GM21367 (cell line): Measurements from ENCODE around the gene DGUOK.
"Not testable (repeated sequence)": the region's sequence is repeated elsewhere in the genome, so short reads cannot be mapped to it uniquely, and the experiment has no call there.

Experiments
- ATAC-seq: cut with Tn5 transposase; IDR thresholded peaks from one replicate; pipeline ENCODE4 v1.9.1; 2021; ENCODE audit not compliant: unreplicated experiment

The DGUOK gene

GRCh38 chr2:73899801-73900336 is 26.8 kb upstream of the DGUOK start:
- no peak for ATAC-seq

- no peak for ATAC-seq
Measured at GRCh38 chr2:73901143-73901542, 25.5 kb upstream of the DGUOK start.

GRCh38 chr2:73902284-73902683 is 24.4 kb upstream of the DGUOK start:
- no peak for ATAC-seq

DNA sequence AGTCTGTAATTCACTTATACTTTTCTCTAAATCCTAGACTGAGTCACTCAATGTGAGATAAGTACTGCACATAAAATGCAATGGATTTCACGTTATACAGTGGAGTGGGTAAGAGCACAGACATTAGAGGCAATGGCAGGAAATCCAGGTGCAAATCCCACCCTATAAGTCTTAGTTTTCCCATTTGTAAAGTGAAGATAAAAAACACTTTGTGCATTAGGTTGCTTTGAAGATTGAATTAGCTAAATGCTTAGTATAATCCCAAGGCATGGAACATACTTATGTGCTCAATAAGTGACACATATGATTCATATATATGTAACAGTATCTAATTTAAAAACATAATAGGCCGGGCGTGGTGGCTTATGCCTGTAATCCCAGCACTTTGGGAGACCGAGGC is 23.4 kb upstream of the DGUOK start:
- no peak for ATAC-seq

DNA sequence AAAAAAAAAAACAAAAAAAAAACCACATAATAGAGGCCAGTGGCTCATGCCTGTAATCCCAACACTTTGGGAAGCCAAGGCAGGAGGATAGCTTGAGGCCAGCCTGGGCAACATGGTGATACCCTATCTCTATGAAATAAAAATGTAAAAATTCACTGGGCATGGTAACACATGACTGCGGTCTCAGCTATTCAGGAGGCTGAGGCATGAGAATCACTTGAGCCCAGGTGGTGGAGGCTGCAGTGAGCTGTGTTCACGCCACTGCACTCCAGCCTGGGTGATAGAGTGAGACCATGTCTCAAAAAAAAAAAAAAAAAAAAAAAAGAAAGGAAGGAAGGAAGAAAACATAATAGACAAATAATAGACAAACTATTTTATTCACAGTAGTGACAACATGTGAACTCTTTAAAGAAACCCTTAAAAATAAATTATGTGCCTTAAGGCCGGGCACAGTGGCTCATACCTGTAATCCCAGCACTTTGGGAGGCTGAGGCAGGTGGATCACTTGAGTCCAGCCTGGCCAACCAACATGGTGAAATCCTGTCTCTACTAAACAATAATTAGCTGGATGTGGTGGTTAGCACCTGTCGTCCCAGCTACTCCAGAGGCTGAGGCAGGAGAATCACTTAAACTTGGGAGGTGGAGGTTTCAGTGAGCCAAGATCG is 22.6 kb upstream of the DGUOK start:
- not testable (repeated sequence) for ATAC-seq

GRCh38 chr2:73904952-73905351 is 21.7 kb upstream of the DGUOK start:
- no peak for ATAC-seq

GRCh38 chr2:73906847-73907505 is 19.7 kb upstream of the DGUOK start:
- no peak for ATAC-seq

- no peak for ATAC-seq
Measured at GRCh38 chr2:73907840-73908452, 18.7 kb upstream of the DGUOK start.

DNA sequence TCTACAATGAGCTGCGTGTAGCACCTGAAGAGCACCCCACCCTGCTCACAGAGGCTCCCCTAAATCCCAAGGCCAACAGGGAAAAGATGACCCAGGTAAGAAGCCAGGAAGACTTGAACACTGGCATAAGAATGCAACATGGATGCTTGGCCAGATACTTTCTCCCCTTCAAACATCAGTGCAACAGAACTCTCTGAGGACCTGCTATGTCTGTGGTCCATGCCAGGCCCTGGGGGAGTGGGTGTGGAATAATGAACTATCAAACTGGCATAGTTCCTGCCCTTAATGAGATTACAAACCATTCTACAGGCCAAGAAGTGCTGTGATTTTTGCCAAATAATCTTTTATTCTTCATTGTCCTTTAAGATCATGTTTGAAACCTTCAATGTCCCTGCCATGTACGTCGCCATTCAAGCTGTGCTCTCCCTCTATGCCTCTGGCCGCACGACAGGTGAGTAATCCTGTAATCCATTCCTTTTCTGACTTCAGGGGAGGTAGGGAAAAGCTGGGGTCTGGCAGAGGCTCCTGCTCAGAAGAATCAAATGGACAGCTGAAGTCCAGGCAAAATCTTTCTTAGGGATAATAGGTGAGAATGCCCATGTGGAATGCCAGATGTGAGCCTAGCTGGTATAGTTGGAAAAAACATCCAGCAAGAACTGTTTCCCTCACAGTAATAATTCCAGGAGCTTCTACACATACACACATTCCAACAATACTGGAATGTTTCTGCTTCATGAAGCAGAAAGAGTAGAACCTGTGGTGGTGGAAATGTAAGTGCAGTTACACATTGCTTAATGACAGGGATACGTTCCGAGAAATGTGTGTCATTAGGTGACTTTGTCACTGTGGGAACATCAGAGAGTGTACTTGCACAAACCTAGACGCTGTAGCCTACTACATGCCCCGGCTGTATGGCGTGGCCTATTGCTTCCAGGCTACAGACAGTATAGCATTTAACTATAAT is 17.7 kb upstream of the DGUOK start:
- ATAC-seq: no peak

GRCh38 chr2:73910873-73911547 is 15.7 kb upstream of the DGUOK start:
- no peak for ATAC-seq

- ATAC-seq: no peak
Measured at GRCh38 chr2:73911548-73912208, 15.0 kb upstream of the DGUOK start.

DNA sequence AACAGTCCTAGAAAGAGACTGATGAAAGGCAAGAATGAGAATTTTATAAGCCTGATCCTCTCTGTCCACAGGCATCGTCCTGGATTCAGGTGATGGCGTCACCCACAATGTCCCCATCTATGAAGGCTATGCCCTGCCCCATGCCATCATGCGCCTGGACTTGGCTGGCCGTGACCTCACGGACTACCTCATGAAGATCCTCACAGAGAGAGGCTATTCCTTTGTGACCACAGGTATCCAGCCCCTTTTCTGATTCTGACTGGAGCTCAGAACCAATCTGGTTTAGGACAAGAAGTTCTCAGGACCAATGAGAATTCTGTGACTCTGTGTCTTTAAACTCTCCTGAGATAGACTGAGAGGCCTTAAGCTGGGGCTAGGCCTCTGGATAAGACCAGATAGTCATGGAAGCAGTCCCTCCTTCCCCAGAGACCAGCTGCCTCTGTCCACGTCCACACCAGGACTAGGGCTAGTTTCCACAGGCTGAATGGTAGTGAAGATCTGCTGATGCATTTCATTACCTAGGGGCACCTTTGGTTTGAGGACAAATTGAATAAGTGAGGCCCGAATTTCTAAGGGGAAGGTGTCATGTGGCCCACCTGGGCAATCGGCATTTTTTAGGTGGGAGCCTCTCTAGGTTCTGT is 13.1 kb upstream of the DGUOK start:
- no peak for ATAC-seq

DNA sequence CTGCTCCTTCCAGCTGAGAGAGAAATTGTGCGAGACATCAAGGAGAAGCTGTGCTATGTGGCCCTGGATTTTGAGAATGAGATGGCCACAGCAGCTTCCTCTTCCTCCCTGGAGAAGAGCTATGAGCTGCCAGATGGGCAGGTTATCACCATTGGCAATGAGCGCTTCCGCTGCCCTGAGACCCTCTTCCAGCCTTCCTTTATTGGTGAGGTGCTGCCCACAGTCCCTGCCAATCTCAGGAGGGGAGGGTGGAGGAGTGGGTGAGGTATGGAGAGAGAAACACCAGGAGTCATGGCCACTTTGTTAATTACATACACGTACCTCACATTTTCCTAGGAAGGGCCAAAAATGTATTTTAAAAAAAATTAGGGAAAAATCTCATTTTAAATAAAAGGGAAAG is 12.0 kb upstream of the DGUOK start:
- no peak for ATAC-seq

DNA sequence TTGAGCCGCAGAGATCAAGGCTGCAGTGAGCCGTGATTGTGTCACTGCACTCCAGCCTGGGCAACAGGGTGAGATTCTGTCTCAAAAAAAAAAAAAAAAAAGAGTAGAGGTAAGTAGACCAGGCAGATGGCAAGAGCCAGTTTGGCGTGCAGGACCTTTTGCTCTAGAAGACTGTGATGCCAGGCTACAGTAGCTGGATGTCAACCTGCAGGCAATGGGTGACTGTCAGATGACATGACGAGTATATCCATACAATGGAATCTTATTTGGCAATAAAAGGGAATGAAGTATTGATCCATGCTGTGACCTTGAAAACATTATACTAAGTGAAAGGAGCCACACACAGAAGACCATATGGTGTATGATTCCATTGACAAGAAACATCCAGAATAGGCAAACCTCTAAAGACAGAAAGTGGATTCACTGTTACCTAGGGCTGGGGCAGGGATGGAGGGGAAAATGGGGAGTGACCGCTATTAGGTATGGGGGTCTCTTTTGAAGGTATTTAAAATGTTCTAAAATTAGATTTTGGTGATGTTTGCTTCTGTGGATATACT is 11.2 kb upstream of the DGUOK start:
- ATAC-seq: no peak

DNA sequence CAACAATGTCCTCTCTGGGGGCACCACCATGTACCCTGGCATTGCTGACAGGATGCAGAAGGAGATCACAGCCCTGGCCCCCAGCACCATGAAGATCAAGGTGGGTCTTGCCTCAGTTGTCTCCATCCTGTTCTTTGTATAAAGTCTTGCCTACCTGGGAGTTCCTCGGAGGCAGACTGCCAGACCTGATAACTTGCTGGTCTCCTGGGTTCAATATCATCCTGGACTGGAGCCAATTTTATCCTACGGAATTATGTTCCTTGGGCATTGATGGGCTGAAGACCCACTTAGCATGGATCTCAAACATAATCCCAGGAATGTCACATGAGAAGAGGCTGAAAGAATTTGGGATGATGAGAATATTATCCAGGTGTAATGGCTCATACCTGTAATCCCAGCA is 10.0 kb upstream of the DGUOK start:
- no peak for ATAC-seq

GRCh38 chr2:73917296-73917695 is 9.4 kb upstream of the DGUOK start:
- no peak for ATAC-seq

GRCh38 chr2:73917696-73918207 is 8.9 kb upstream of the DGUOK start:
- no peak for ATAC-seq

DNA sequence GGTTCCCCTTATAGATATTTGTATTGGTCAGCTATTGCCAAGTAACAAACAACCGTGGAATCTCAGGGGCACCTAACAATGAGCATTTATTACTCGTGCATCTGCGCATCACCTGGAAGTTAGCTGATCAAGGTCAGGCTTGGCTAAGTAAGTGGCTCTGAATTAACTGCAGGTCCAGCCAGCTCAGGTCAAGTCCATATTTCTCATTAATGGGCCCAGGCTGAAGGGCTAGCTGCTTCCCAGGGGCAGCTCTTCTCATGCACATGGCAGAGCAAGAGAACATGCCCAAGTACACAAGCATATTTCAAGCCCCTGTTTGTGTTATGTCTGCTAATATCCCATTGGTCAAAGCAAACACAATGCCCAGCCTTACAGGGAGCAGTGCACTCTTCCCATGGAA is 7.8 kb upstream of the DGUOK start:
- ATAC-seq: no peak
